ENCODE measurements around the gene TCFL5.

- TF ChIP-seq CTCF (IDR thresholded peaks at IDR 0.05): no peak
- TF ChIP-seq POLR2AphosphoS5 (IDR thresholded peaks at IDR 0.05): no peak
These were observed 37.5 kb upstream of the TCFL5 start for GRCh38 chr20:62898970-62899632.
